Spleen (tissue), 11 donors: ENCODE data around the gene NTSR2. TPM values are rescaled to one million over a fixed set of nuclear protein-coding genes. Genes with fewer than 3 reads are reported as not detected.

Experiments
- DNase-seq: peaks from one replicate; pipeline ENCODE4 v3.0.0-alpha.2; 2020
- H3K27ac ChIP-seq, 8 donors: fragments of 200-600 bp; sonication (generic) in 7 of 8; 1 replicate in 4 of 8; 2 replicates in 4 of 8; pipeline versions ENCODE4 v1.5.0 to v1.8.0; 2016 to 2021; ENCODE audit warnings: inconsistent platforms in 4 of 8, mild to moderate bottlenecking in 4 of 8, moderate library complexity in 1 of 8
- H3K27me3 ChIP-seq, 7 donors: fragments of 200-600 bp; sonication (generic) in 6 of 7; replicated peaks in 1 of 7; 1 replicate in 4 of 7; 2 replicates in 3 of 7; pipeline versions ENCODE4 v1.5.0 to v1.8.0; 2016 to 2021; ENCODE audit warnings: inconsistent platforms in 3 of 7, mild to moderate bottlenecking in 1 of 7
- H3K36me3 ChIP-seq, 6 donors: fragments of 200-600 bp; sonication (generic) in 5 of 6; 1 replicate in 4 of 6; 2 replicates in 2 of 6; pipeline versions ENCODE4 v1.5.0 to v1.8.0; 2016 to 2021; ENCODE audit warnings: inconsistent platforms in 2 of 6
- H3K4me1 ChIP-seq, 6 donors: fragments of 200-600 bp; sonication (generic) in 5 of 6; 1 replicate in 3 of 6; 2 replicates in 3 of 6; pipeline versions ENCODE4 v1.5.0 to v1.8.0; 2016 to 2021; ENCODE audit warnings: inconsistent platforms in 3 of 6
- H3K4me3 ChIP-seq, 8 donors: fragments of 200-600 bp; sonication (generic) in 7 of 8; 1 replicate in 4 of 8; 2 replicates in 4 of 8; pipeline versions ENCODE4 v1.5.0 to v1.8.0; 2016 to 2021; ENCODE audit warnings: inconsistent platforms in 4 of 8, mild to moderate bottlenecking in 4 of 8, moderate library complexity in 2 of 8
- H3K9me3 ChIP-seq, 8 donors: fragments of 200-600 bp; sonication (generic) in 7 of 8; 1 replicate in 4 of 8; 2 replicates in 4 of 8; pipeline versions ENCODE4 v1.5.0 to v1.8.0; 2016 to 2021; ENCODE audit warnings: inconsistent platforms in 4 of 8
- POLR2A ChIP-seq, 3 donors: fragments of 450-650 bp; IDR thresholded peaks; one replicate each; pipeline ENCODE4 v1.5.1; 2017; ENCODE audit warnings: antibody characterized with exemption in 3 of 3, mild to moderate bottlenecking in 1 of 3
- POLR2AphosphoS5 ChIP-seq, 3 donors: sonication (generic); formaldehyde crosslinking; IDR thresholded peaks; one replicate each; pipeline ENCODE4 v1.5.1; 2017; ENCODE audit warnings: antibody characterized with exemption in 3 of 3
- WGBS, 5 donors: extraction: QIAGEN DNeasy Blood & Tissue Kit in 3 of 5; methylation state at CpG; one replicate each; pipeline versions ENCODE4 v1.1.5 to v1.1.7; 2013 to 2018; 5-methylcytosine and 5-hydroxymethylcytosine counted together
- intact Hi-C: fragments of 100-400 bp; cut with DNase I; formaldehyde crosslinking; loops from one replicate; pipeline ENCODE4 v1.15.0; 2023; ENCODE audit warnings: low total_unique reads
- polyA plus RNA-seq, 3 donors: library from polyadenylated mRNA; stranded (reverse); fragments of 200-250 nt; gene quantifications; one replicate each; pipeline ENCODE4 v1.2.1, GENCODE V29; 2013
- total RNA-seq, 7 donors: library from RNA; depleted of rRNA in 3 of 7; stranded (reverse); fragments of >200 nt in 3 of 7; fragmentation: NEBNext Ultra II Directional in 4 of 7; extraction: Animal tissue kit (Norgen Biotek cat#: 25700) in 4 of 7; gene quantifications; one replicate each; pipeline versions ENCODE4 v1.1.0 to v1.2.1, GENCODE V29; 2016 to 2021
- TF ChIP-seq, protein P1 (sequence below), 11 experiments: fragments of 200-600 bp in 7 of 11; fragments of 450-650 bp in 4 of 11; sonication (generic) in 4 of 11; IDR thresholded peaks in 8 of 11; conservative IDR thresholded peaks in 3 of 11; 1 replicate in 7 of 11; 2 replicates in 4 of 11; pipeline versions ENCODE4 v1.4.0 to v1.8.0; 2016 to 2021; ENCODE audit warnings: antibody characterized with exemption in 11 of 11, inconsistent platforms in 4 of 11, mild to moderate bottlenecking in 1 of 11
- donor health status: healthy with polysubstance abuse.
- donor health status: DM: no; HTN: no; CAD: no; lungs with moderate emphysema.
- donor health status: DM: no; HTN: no; CAD: no.
- donor health status: Bipolar disorder and iron deficiency.
- donor health status: healthy.
- donor health status: DM: no; HTN: no; CAD: no.
- donor health status: DM: yes; HTN: yes; CAD: no.

The NTSR2 gene
- total and polyA plus RNA-seq, 10 donors, result not detected

DNA sequence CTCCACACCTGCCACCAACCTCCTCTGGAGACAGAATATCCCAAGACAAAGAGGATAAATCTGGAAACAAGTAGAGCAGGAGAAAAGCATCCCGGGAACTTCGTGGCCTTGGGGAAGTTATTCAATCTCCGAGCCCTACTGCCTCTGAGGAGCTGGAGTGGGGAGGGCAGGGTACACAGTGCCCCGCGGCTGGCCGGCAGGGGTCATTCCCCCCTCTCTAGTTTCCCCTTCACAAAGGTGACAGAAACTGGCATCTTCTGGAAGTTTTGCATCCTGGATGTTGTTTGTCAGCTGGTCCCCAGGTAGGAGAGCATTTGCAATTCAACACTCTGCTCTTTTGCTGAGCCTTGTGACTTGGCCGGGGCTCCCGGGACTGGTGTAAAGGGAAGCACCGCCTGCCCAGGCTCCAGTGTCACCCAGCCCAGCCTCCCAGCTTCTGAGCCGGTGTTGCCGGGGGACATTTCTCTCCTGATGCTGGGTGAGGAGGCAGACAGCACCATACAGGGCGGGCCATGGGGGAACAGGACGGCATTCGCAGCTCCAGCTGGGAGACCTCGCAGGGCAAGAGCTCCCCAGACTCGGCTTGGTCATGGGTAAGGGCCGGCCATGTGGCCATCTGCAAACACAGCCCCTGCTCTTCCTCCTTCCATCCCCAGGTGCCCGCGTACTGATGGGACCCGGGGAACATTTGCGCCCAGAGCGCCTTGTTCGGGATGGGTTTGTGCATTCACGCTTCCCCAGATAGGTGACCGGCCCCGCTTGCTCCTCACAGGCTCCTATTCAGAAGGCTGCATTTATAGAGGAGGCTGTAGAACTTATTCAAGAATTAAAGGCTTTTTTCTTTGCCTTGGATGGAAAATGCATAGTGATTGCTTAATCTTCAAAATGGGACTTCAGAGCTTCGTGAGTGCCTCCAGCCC lies 7.4 kb upstream of the NTSR2 start:
- intact Hi-C loops, result loop anchor here (5.0 kb wide), 1 partner anchor 50 kb away; no protein-coding TSS in a partner anchor
- H3K27ac ChIP-seq, result no peak overlapping the region
- peaks cover 0 to 5% (median 0%) of the 10 kb centered on the region in 8 donors for H3K9me3 ChIP-seq
- 37 to 68% (median 48%) methylated on average over 14 to 27 of the region's 27 CpGs for WGBS, 5 donors
- no peak overlapping the region for H3K4me3 ChIP-seq
- no peaks in the 10 kb centered on the region for H3K36me3 ChIP-seq
- peak; percentile 64 for DNase-seq
- TF ChIP-seq POLR2AphosphoS5 (IDR thresholded peaks at IDR 0.05), result no peak
- TF ChIP-seq POLR2A (IDR thresholded peaks at IDR 0.05), result no peak
- TF ChIP-seq, protein P1, sequence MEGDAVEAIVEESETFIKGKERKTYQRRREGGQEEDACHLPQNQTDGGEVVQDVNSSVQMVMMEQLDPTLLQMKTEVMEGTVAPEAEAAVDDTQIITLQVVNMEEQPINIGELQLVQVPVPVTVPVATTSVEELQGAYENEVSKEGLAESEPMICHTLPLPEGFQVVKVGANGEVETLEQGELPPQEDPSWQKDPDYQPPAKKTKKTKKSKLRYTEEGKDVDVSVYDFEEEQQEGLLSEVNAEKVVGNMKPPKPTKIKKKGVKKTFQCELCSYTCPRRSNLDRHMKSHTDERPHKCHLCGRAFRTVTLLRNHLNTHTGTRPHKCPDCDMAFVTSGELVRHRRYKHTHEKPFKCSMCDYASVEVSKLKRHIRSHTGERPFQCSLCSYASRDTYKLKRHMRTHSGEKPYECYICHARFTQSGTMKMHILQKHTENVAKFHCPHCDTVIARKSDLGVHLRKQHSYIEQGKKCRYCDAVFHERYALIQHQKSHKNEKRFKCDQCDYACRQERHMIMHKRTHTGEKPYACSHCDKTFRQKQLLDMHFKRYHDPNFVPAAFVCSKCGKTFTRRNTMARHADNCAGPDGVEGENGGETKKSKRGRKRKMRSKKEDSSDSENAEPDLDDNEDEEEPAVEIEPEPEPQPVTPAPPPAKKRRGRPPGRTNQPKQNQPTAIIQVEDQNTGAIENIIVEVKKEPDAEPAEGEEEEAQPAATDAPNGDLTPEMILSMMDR (IDR thresholded peaks at IDR 0.05 in 8 of 11, conservative IDR thresholded peaks at IDR 0.05 in 3 of 11), result no peak
- H3K27me3 ChIP-seq, result peaks cover 0 to 37% (median 18%) of the 10 kb centered on the region in 7 donors
- H3K4me1 ChIP-seq, result peaks cover 0 to 6% (median 0%) of the 10 kb centered on the region in 6 donors

DNA sequence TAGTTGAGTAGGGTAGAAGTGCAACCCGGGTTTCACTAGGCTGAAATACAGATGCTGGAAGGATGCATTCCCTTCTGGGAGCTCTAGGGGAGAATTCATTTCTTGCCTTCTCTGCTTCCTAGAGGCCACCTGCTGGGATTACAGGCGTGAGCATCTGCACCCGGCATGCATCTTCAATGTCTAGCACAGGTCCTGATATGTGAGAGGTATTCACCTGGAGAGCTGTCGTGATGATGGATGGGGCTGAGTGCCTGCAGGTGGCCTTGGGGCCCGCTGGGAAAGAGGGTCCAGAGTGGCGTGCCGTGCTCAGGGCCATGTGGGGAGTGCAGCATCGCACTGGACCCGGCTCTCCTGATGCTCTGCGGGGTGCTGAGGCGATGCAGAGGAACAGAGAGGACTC lies 6.6 kb upstream of the NTSR2 start:
- H3K4me3 ChIP-seq, result no peak overlapping the region
- intact Hi-C loops, result loop anchor here (5.0 kb wide), 1 partner anchor 51 kb away; no protein-coding TSS in a partner anchor
- peaks cover 0 to 5% (median 0%) of the 10 kb centered on the region in 8 donors for H3K9me3 ChIP-seq
- TF ChIP-seq POLR2AphosphoS5 (IDR thresholded peaks at IDR 0.05) (no peak), POLR2A (IDR thresholded peaks at IDR 0.05) (no peak)
- TF ChIP-seq, protein P1 (IDR thresholded peaks at IDR 0.05 in 8 of 11, conservative IDR thresholded peaks at IDR 0.05 in 3 of 11), result no peak
- no peak overlapping the region for H3K27ac ChIP-seq
- H3K36me3 ChIP-seq, result no peaks in the 10 kb centered on the region
- H3K4me1 ChIP-seq, result peaks cover 0 to 7% (median 0%) of the 10 kb centered on the region in 6 donors
- WGBS, 5 donors, result 44 to 56% (median 55%) methylated on average over 7 to 11 of the region's 11 CpGs
- DNase-seq, result peak; percentile 52
- H3K27me3 ChIP-seq, result peaks cover 0 to 43% (median 18%) of the 10 kb centered on the region in 7 donors

DNA sequence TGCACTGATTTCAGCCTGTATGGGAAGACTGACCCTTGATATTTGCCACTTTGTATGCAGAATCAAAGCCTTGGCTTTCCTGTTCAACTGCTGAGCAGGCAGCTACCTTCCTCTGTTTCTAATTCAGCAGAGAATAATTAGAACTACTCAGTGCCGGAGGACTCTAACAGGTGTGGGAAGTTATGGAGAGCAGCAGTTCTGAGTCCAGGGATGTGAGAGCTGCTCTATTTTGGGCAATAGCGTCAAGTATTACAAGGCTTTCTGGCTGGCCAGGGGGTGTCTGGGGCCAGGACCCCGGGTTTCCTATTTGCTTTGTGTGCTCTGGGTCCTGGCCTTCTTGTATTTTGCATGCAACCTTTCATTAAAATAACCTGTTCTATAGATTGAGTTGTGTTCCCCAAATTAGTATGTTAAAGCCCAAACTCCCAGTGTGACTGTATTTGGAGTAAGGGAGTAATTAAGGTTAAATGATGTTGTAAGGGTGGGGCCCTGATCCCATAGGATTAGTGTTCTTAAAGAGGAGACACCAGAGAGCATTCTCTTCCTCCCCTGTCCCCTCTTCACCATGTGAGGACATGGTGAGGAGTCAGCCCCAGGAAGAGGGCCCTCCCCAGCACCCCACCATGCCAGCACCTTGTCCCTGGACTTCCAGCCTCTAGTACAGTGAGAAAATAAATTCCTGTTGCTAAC lies 5.6 kb upstream of the NTSR2 start:
- no peak for DNase-seq
- intact Hi-C loops, result loop anchor here (5.0 kb wide), 1 partner anchor 52 kb away; no protein-coding TSS in a partner anchor
- TF ChIP-seq POLR2A (IDR thresholded peaks at IDR 0.05) (no peak), POLR2AphosphoS5 (IDR thresholded peaks at IDR 0.05) (no peak)
- TF ChIP-seq, protein P1 (IDR thresholded peaks at IDR 0.05 in 8 of 11, conservative IDR thresholded peaks at IDR 0.05 in 3 of 11), result no peak

More for the DNA sequence above, 5.6 kb upstream of the NTSR2 start:
- Histone ChIP-seq H3K4me3 (no peak overlapping the region), H3K36me3 (no peaks in the 10 kb centered on the region), H3K27me3 (peaks cover 0 to 54% (median 18%) of the 10 kb centered on the region in 7 donors), H3K9me3 (peaks cover 0 to 5% (median 0%) of the 10 kb centered on the region in 8 donors), H3K4me1 (peaks cover 0 to 7% (median 0%) of the 10 kb centered on the region in 6 donors), H3K27ac (no peak overlapping the region)
- 74 to 84% (median 76%) methylated on average over 3 of the region's 3 CpGs for WGBS, 5 donors
